ENCODE results near the gene BCL2L1. TPM values are rescaled to one million over a fixed set of nuclear protein-coding genes. Genes with fewer than 3 reads are reported as not detected.

The BCL2L1 gene
- total and polyA plus RNA-seq, 10 donors: 18.7 to 167 (median 87.6) TPM

GRCh38 chr20:31682927-31683326 lies 39.7 kb downstream of the BCL2L1 start:
- no peak for DNase-seq
- Histone ChIP-seq H3K36me3 (peaks cover 0 to 95% (median 7%) of the 10 kb centered on the region in 6 donors), H3K9me3 (no peaks in the 10 kb centered on the region), H3K27me3 (replicated peaks in 1 of 7) (no peaks in the 10 kb centered on the region), H3K27ac (peak overlapping the region in 2 of 8 donors; percentile 90 to 95), H3K4me1 (peaks cover 40 to 100% (median 82%) of the 10 kb centered on the region in 6 donors), H3K4me3 (no peak overlapping the region)
- no peak for TF ChIP-seq CTCF (IDR thresholded peaks at IDR 0.05 in 8 of 11, conservative IDR thresholded peaks at IDR 0.05 in 3 of 11)
- no peak for TF ChIP-seq POLR2A (IDR thresholded peaks at IDR 0.05)
- no peak for TF ChIP-seq POLR2AphosphoS5 (IDR thresholded peaks at IDR 0.05)
- intact Hi-C loops (cut with DNase I; ENCODE audit: low total_unique reads): no loop called here
- WGBS, 5 donors: 73 to 82% (median 77%) methylated on average over 2 of the region's 2 CpGs

- TF ChIP-seq CTCF (IDR thresholded peaks at IDR 0.05 in 8 of 11, conservative IDR thresholded peaks at IDR 0.05 in 3 of 11): no peak
- no peak for TF ChIP-seq POLR2A (IDR thresholded peaks at IDR 0.05)
- no peak for TF ChIP-seq POLR2AphosphoS5 (IDR thresholded peaks at IDR 0.05)
- Histone ChIP-seq H3K36me3 (peaks cover 0 to 95% (median 5%) of the 10 kb centered on the region in 6 donors), H3K9me3 (no peaks in the 10 kb centered on the region), H3K4me1 (peaks cover 44 to 100% (median 88%) of the 10 kb centered on the region in 6 donors), H3K4me3 (no peak overlapping the region), H3K27ac (peak overlapping the region in 4 of 8 donors; percentile 37 to 95 (median 66)), H3K27me3 (replicated peaks in 1 of 7) (no peaks in the 10 kb centered on the region)
- intact Hi-C loops (cut with DNase I; ENCODE audit: low total_unique reads): no loop called here
- no peak for DNase-seq
- WGBS, 5 donors: 90 to 99% (median 98%) methylated on average over 3 of the region's 3 CpGs
Observed at GRCh38 chr20:31682352-31682751, 40.3 kb downstream of the BCL2L1 start.

DNA sequence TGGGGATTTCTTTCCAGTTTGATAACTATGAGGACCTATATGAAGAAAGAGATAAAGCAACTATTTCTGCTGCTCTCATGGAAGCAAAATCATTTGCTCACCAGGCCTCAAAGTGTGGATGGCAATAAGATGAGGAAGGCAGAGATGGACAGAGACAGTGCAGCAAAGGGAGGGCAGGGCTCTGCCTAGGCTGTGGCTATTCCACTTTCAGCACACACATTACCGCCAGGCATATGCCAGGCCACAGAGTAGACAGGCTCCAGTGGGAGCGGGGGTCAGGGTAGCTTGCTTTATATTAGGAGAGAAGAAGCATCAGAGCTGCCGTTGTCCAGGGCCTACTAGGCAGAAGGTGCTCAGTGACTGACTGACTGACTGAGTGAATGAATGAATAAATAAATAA lies 40.9 kb downstream of the BCL2L1 start:
- peaks cover 0 to 91% (median 0%) of the 10 kb centered on the region in 6 donors for H3K36me3 ChIP-seq
- no peak overlapping the region for H3K4me3 ChIP-seq
- TF ChIP-seq CTCF (IDR thresholded peaks at IDR 0.05 in 8 of 11, conservative IDR thresholded peaks at IDR 0.05 in 3 of 11) (no peak), POLR2AphosphoS5 (IDR thresholded peaks at IDR 0.05) (no peak), POLR2A (IDR thresholded peaks at IDR 0.05) (no peak)
- intact Hi-C loops (cut with DNase I; ENCODE audit: low total_unique reads): no loop called here
- WGBS, 5 donors: 91 to 96% (median 93%) methylated on average over 3 of the region's 3 CpGs
- H3K27ac ChIP-seq: peak overlapping the region in 5 of 8 donors; percentile 14 to 95 (median 41)
- H3K9me3 ChIP-seq: no peaks in the 10 kb centered on the region
- DNase-seq: peak; percentile 25
- H3K27me3 ChIP-seq (replicated peaks in 1 of 7): no peaks in the 10 kb centered on the region
- peaks cover 50 to 100% (median 93%) of the 10 kb centered on the region in 6 donors for H3K4me1 ChIP-seq

- Histone ChIP-seq H3K27me3 (replicated peaks in 1 of 7) (no peaks in the 10 kb centered on the region), H3K27ac (peak overlapping the region in 7 of 8 donors; percentile 14 to 95 (median 41)), H3K36me3 (peaks cover 0 to 91% (median 0%) of the 10 kb centered on the region in 6 donors), H3K4me1 (peaks cover 55 to 100% (median 95%) of the 10 kb centered on the region in 6 donors), H3K9me3 (no peaks in the 10 kb centered on the region), H3K4me3 (no peak overlapping the region)
- DNase-seq: peak; percentile 18
- 82 to 91% (median 87%) methylated on average over 7 of the region's 7 CpGs for WGBS, 5 donors
- no peak for TF ChIP-seq CTCF (IDR thresholded peaks at IDR 0.05 in 8 of 11, conservative IDR thresholded peaks at IDR 0.05 in 3 of 11)
- TF ChIP-seq POLR2A (IDR thresholded peaks at IDR 0.05): no peak
- TF ChIP-seq POLR2AphosphoS5 (IDR thresholded peaks at IDR 0.05): peak in 2 of 3 donors; percentile 17 to 20
- intact Hi-C loops (cut with DNase I; ENCODE audit: low total_unique reads): no loop called here
Observed at GRCh38 chr20:31681128-31681727, 41.4 kb downstream of the BCL2L1 start.
